WTC11 (cell line): Measurements from ENCODE around the gene B9D2. TPM values are rescaled to one million over a fixed set of nuclear protein-coding genes. Genes with fewer than 3 reads are reported as not detected.

ENCODE experiments used
- ATAC-seq: fragments of 200-7000 bp; cut with Tn5 transposase; 2 replicates; pipeline ENCODE4 v1.10.0; 2021; ENCODE audit warnings: mild to moderate bottlenecking, moderate library complexity
- CTCF ChIA-PET: fragments of 300-600 bp; sonication (Branson Sonifier 250); formaldehyde crosslinking; loops from one replicate; lab custom pipeline; 2021; ENCODE audit warnings: antibody characterized with exemption; lab: Charles Lee
- POLR2A ChIA-PET: fragments of 350-600 bp; sonication (Branson Sonifier 250); formaldehyde crosslinking; loops from one replicate; lab custom pipeline; 2021; ENCODE audit warnings: antibody characterized with exemption; lab: Charles Lee
- DNase-seq: peaks from one replicate; pipeline ENCODE4 v3.0.0; 2021; ENCODE audit warnings: low spot score
- H3K27ac Mint-ChIP-seq: 2 replicates; pipeline ENCODE4 v1.8.0; 2021; ENCODE audit warnings: mixed read lengths
- H3K27me3 Mint-ChIP-seq: 2 replicates; pipeline ENCODE4 v1.8.0; 2021; ENCODE audit warnings: low read depth, mild to moderate bottlenecking, moderate library complexity, mixed read lengths
- H3K36me3 Mint-ChIP-seq: 2 replicates; pipeline ENCODE4 v1.8.0; 2021; ENCODE audit warnings: mixed read lengths
- H3K4me1 Mint-ChIP-seq: 2 replicates; pipeline ENCODE4 v1.8.0; 2022; ENCODE audit warnings: mixed read lengths
- H3K4me3 Mint-ChIP-seq: 2 replicates; pipeline ENCODE4 v1.8.0; 2021; ENCODE audit warnings: mild to moderate bottlenecking, moderate library complexity, mixed read lengths
- H3K9me3 Mint-ChIP-seq: 2 replicates; pipeline ENCODE4 v1.8.0; 2021; ENCODE audit warnings: mixed read lengths
- CREB1 ChIP-seq: sonication (generic); formaldehyde crosslinking; IDR thresholded peaks from 2 replicates; pipeline ENCODE4 v1.8.0; 2023; ENCODE audit warnings: mild to moderate bottlenecking, missing genetic modification reagents
- ETV6 ChIP-seq: sonication (generic); formaldehyde crosslinking; IDR thresholded peaks from 2 replicates; pipeline ENCODE4 v1.8.1; 2022; ENCODE audit warnings: mild to moderate bottlenecking, missing genetic modification reagents
- FOXK1 ChIP-seq: sonication (generic); formaldehyde crosslinking; IDR thresholded peaks from 2 replicates; pipeline ENCODE4 v1.8.0; 2022; ENCODE audit warnings: mild to moderate bottlenecking, moderate library complexity, missing genetic modification reagents
- FOXP1 ChIP-seq: sonication (generic); formaldehyde crosslinking; IDR thresholded peaks from 2 replicates; pipeline ENCODE4 v1.8.0; 2022; ENCODE audit warnings: missing genetic modification reagents, mild to moderate bottlenecking, moderate library complexity, borderline replicate concordance
- GABPB1 ChIP-seq: sonication (generic); formaldehyde crosslinking; IDR thresholded peaks from 2 replicates; pipeline ENCODE4 v1.8.1; 2023; ENCODE audit warnings: mild to moderate bottlenecking, missing genetic modification reagents
- IRF2 ChIP-seq: sonication (generic); formaldehyde crosslinking; IDR thresholded peaks from 2 replicates; pipeline ENCODE4 v1.8.0; 2022; ENCODE audit warnings: low read depth, missing genetic modification reagents, borderline replicate concordance
- NFATC4 ChIP-seq: fragments of 250-450 bp; sonication (Bioruptor Pico); IDR thresholded peaks from 2 replicates; pipeline ENCODE4 v1.9.0; 2021; ENCODE audit warnings: mild to moderate bottlenecking
- SP1 ChIP-seq: sonication (generic); formaldehyde crosslinking; conservative IDR thresholded peaks from 2 replicates; pipeline ENCODE4 v1.8.1; 2022; ENCODE audit warnings: missing genetic modification reagents
- TCF7 ChIP-seq: sonication (generic); formaldehyde crosslinking; IDR thresholded peaks from 2 replicates; pipeline ENCODE4 v1.8.0; 2022; ENCODE audit warnings: mild to moderate bottlenecking, low read depth, missing genetic modification reagents, moderate library complexity
- ZBTB21 ChIP-seq: sonication (generic); formaldehyde crosslinking; IDR thresholded peaks from 2 replicates; pipeline ENCODE4 v1.8.1; 2023; ENCODE audit warnings: mild to moderate bottlenecking, missing genetic modification reagents, borderline replicate concordance
- total RNA-seq: library from RNA; stranded (reverse); gene quantifications from 3 replicates; pipeline ENCODE4 v1.2.3, GENCODE V29; 2021
- TF ChIP-seq, protein P1 (sequence below): fragments of 250-450 bp; sonication (Bioruptor Pico); IDR thresholded peaks from 2 replicates; pipeline ENCODE4 v1.9.0; 2021; ENCODE audit warnings: mild to moderate bottlenecking
- TF ChIP-seq, protein P2 (sequence below): sonication (generic); formaldehyde crosslinking; IDR thresholded peaks from 2 replicates; pipeline ENCODE4 v1.8.0; 2022; ENCODE audit warnings: mild to moderate bottlenecking, missing genetic modification reagents
- TF ChIP-seq, protein P3 (sequence below): fragments of 250-450 bp; sonication (Bioruptor Pico); IDR thresholded peaks from 2 replicates; pipeline ENCODE4 v1.9.0; 2021; ENCODE audit warnings: mild to moderate bottlenecking, borderline replicate concordance
- TF ChIP-seq, protein P4 (sequence below): sonication (generic); formaldehyde crosslinking; IDR thresholded peaks from 2 replicates; pipeline ENCODE4 v1.8.0; 2023; ENCODE audit warnings: missing genetic modification reagents, mild to moderate bottlenecking, borderline replicate concordance
- TF ChIP-seq, protein P5 (sequence below): sonication (generic); formaldehyde crosslinking; IDR thresholded peaks from 2 replicates; pipeline ENCODE4 v1.8.1; 2023; ENCODE audit warnings: mild to moderate bottlenecking, missing genetic modification reagents, moderate library complexity
- TF ChIP-seq, protein P6 (sequence below): sonication (generic); formaldehyde crosslinking; IDR thresholded peaks from 2 replicates; pipeline ENCODE4 v1.8.1; 2023; ENCODE audit warnings: mild to moderate bottlenecking, missing genetic modification reagents, borderline replicate concordance

The B9D2 gene
- total RNA-seq, 1 experiment from 2014 or later = 4.7 TPM

DNA sequence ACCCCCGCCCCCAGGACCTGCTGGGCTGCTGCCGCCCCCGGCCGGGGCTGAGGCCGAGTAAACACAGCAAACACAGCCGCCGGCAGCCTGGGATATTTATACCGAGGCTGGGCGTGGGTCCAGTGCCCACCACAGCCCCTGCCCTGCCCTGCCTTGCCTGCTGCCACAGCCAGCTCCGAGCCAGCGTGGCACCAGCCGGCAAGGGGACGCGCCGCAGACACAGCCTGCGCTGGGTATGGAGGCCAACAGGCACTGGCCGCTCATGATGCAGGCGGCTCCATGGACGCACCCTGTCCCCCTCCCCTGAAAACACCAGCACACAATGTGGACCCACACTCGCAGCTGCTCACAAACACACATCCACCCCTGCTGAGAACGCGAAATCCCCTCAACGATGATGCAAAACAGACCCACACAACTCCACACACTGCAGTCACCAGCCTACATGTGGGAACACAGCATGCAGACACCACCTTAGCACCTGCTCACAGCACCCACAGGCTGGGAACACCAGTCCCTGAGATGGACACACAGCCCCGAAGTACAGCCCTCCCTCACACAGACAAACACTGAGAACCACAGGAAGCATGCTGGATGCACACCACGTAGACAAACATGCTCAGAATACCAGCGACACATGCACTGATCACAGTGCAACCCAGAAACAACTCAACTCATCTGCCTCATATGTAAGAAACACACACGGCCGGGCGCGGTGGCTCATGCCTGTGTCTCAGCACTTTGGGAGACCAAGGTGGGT lies 37.8 kb downstream of the B9D2 start:
- TF ChIP-seq FOXP1 (CRISPR knock-in tag) (peak; percentile 68; the same call in 1 of the 2 replicates), FOXK1 (CRISPR knock-in tag) (peak; percentile 72; the same call in 1 of the 2 replicates), CREB1 (CRISPR knock-in tag) (no peak), ETV6 (CRISPR knock-in tag) (peak; percentile 45; the same call in 1 of the 2 replicates), IRF2 (CRISPR knock-in tag) (no peak), SP1 (CRISPR knock-in tag) (0 out of 2 replicates have a peak, but pooled peaks have one; percentile 8), NFATC4 (CRISPR knock-in tag) (0 out of 2 replicates have a peak, but pooled peaks have one; percentile 32), GABPB1 (0 out of 2 replicates have a peak, but pooled peaks have one; percentile 19)
- TF ChIP-seq, protein P1, sequence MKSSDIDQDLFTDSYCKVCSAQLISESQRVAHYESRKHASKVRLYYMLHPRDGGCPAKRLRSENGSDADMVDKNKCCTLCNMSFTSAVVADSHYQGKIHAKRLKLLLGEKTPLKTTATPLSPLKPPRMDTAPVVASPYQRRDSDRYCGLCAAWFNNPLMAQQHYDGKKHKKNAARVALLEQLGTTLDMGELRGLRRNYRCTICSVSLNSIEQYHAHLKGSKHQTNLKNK = no peak
- TF ChIP-seq, protein P2, sequence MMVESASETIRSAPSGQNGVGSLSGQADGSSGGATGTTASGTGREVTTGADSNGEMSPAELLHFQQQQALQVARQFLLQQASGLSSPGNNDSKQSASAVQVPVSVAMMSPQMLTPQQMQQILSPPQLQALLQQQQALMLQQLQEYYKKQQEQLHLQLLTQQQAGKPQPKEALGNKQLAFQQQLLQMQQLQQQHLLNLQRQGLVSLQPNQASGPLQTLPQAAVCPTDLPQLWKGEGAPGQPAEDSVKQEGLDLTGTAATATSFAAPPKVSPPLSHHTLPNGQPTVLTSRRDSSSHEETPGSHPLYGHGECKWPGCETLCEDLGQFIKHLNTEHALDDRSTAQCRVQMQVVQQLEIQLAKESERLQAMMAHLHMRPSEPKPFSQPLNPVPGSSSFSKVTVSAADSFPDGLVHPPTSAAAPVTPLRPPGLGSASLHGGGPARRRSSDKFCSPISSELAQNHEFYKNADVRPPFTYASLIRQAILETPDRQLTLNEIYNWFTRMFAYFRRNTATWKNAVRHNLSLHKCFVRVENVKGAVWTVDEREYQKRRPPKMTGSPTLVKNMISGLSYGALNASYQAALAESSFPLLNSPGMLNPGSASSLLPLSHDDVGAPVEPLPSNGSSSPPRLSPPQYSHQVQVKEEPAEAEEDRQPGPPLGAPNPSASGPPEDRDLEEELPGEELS (CRISPR knock-in tag) = peak; percentile 53; the same call in 1 of the 2 replicates
- TF ChIP-seq, protein P3, sequence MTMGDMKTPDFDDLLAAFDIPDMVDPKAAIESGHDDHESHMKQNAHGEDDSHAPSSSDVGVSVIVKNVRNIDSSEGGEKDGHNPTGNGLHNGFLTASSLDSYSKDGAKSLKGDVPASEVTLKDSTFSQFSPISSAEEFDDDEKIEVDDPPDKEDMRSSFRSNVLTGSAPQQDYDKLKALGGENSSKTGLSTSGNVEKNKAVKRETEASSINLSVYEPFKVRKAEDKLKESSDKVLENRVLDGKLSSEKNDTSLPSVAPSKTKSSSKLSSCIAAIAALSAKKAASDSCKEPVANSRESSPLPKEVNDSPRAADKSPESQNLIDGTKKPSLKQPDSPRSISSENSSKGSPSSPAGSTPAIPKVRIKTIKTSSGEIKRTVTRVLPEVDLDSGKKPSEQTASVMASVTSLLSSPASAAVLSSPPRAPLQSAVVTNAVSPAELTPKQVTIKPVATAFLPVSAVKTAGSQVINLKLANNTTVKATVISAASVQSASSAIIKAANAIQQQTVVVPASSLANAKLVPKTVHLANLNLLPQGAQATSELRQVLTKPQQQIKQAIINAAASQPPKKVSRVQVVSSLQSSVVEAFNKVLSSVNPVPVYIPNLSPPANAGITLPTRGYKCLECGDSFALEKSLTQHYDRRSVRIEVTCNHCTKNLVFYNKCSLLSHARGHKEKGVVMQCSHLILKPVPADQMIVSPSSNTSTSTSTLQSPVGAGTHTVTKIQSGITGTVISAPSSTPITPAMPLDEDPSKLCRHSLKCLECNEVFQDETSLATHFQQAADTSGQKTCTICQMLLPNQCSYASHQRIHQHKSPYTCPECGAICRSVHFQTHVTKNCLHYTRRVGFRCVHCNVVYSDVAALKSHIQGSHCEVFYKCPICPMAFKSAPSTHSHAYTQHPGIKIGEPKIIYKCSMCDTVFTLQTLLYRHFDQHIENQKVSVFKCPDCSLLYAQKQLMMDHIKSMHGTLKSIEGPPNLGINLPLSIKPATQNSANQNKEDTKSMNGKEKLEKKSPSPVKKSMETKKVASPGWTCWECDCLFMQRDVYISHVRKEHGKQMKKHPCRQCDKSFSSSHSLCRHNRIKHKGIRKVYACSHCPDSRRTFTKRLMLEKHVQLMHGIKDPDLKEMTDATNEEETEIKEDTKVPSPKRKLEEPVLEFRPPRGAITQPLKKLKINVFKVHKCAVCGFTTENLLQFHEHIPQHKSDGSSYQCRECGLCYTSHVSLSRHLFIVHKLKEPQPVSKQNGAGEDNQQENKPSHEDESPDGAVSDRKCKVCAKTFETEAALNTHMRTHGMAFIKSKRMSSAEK (CRISPR knock-in tag) = no peak
- H3K36me3 Mint-ChIP-seq = no peaks in the 10 kb centered on the region; the same call in 1 of the 2 replicates
- CTCF ChIA-PET = interaction anchor here (0.6 to 4.8 kb wide), 4 partner anchors 15 to 232 kb away, joined by 3 to 44 read pairs (median 5); partner anchors contain the start of gene TGFB1
- no peaks in the 10 kb centered on the region for H3K9me3 Mint-ChIP-seq
- DNase-seq (no peak), ATAC-seq (no peak)
- H3K27ac Mint-ChIP-seq = peak overlapping the region; percentile 64
- POLR2A ChIA-PET = interaction anchor here (0.8 kb wide), 1 partner anchor 46 kb away, joined by 3 read pairs; no protein-coding TSS in a partner anchor
- H3K4me1 Mint-ChIP-seq = peaks cover 54% of the 10 kb centered on the region
- H3K27me3 Mint-ChIP-seq = peaks cover under 1% of the 10 kb centered on the region
- H3K4me3 Mint-ChIP-seq = peak overlapping the region; percentile 64

DNA sequence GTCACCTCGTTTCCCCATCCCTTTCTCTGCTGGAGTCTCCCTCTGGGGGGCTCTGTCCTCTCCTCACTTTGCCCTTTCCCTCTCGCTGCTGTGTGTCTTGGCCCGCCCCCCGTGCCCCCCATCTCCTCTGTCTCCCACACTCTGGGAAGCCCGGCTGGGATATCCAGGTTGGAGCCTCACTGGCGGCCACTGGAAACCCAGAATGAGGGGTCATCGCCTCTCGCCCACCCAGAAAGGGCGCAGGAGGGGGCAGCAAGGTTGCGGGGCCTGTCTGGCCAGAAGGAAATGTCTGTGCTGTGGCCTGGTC lies 38.4 kb downstream of the B9D2 start:
- Mint-ChIP-seq H3K9me3 (no peaks in the 10 kb centered on the region), H3K4me3 (peak overlapping the region; percentile 80), H3K27ac (peak overlapping the region; percentile 80; the same call in 1 of the 2 replicates), H3K36me3 (no peaks in the 10 kb centered on the region; the same call in 1 of the 2 replicates), H3K4me1 (peaks cover 56% of the 10 kb centered on the region), H3K27me3 (no peaks in the 10 kb centered on the region; the same call in 1 of the 2 replicates)
- POLR2A ChIA-PET = interaction anchor here (0.6 to 0.7 kb wide), 2 partner anchors 540 to 548 kb away, joined by 3 to 6 read pairs; partner anchors contain the start of gene RAB4B
- no peak for TF ChIP-seq TCF7 (CRISPR knock-in tag)
- TF ChIP-seq, protein P4, sequence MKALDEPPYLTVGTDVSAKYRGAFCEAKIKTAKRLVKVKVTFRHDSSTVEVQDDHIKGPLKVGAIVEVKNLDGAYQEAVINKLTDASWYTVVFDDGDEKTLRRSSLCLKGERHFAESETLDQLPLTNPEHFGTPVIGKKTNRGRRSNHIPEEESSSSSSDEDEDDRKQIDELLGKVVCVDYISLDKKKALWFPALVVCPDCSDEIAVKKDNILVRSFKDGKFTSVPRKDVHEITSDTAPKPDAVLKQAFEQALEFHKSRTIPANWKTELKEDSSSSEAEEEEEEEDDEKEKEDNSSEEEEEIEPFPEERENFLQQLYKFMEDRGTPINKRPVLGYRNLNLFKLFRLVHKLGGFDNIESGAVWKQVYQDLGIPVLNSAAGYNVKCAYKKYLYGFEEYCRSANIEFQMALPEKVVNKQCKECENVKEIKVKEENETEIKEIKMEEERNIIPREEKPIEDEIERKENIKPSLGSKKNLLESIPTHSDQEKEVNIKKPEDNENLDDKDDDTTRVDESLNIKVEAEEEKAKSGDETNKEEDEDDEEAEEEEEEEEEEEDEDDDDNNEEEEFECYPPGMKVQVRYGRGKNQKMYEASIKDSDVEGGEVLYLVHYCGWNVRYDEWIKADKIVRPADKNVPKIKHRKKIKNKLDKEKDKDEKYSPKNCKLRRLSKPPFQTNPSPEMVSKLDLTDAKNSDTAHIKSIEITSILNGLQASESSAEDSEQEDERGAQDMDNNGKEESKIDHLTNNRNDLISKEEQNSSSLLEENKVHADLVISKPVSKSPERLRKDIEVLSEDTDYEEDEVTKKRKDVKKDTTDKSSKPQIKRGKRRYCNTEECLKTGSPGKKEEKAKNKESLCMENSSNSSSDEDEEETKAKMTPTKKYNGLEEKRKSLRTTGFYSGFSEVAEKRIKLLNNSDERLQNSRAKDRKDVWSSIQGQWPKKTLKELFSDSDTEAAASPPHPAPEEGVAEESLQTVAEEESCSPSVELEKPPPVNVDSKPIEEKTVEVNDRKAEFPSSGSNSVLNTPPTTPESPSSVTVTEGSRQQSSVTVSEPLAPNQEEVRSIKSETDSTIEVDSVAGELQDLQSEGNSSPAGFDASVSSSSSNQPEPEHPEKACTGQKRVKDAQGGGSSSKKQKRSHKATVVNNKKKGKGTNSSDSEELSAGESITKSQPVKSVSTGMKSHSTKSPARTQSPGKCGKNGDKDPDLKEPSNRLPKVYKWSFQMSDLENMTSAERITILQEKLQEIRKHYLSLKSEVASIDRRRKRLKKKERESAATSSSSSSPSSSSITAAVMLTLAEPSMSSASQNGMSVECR = no peak
- TF ChIP-seq, protein P5, sequence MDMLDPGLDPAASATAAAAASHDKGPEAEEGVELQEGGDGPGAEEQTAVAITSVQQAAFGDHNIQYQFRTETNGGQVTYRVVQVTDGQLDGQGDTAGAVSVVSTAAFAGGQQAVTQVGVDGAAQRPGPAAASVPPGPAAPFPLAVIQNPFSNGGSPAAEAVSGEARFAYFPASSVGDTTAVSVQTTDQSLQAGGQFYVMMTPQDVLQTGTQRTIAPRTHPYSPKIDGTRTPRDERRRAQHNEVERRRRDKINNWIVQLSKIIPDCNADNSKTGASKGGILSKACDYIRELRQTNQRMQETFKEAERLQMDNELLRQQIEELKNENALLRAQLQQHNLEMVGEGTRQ (CRISPR knock-in tag) = no peak
- TF ChIP-seq CREB1 (CRISPR knock-in tag) = no peak
- TF ChIP-seq NFATC4 (CRISPR knock-in tag) = no peak
- TF ChIP-seq, protein P6, sequence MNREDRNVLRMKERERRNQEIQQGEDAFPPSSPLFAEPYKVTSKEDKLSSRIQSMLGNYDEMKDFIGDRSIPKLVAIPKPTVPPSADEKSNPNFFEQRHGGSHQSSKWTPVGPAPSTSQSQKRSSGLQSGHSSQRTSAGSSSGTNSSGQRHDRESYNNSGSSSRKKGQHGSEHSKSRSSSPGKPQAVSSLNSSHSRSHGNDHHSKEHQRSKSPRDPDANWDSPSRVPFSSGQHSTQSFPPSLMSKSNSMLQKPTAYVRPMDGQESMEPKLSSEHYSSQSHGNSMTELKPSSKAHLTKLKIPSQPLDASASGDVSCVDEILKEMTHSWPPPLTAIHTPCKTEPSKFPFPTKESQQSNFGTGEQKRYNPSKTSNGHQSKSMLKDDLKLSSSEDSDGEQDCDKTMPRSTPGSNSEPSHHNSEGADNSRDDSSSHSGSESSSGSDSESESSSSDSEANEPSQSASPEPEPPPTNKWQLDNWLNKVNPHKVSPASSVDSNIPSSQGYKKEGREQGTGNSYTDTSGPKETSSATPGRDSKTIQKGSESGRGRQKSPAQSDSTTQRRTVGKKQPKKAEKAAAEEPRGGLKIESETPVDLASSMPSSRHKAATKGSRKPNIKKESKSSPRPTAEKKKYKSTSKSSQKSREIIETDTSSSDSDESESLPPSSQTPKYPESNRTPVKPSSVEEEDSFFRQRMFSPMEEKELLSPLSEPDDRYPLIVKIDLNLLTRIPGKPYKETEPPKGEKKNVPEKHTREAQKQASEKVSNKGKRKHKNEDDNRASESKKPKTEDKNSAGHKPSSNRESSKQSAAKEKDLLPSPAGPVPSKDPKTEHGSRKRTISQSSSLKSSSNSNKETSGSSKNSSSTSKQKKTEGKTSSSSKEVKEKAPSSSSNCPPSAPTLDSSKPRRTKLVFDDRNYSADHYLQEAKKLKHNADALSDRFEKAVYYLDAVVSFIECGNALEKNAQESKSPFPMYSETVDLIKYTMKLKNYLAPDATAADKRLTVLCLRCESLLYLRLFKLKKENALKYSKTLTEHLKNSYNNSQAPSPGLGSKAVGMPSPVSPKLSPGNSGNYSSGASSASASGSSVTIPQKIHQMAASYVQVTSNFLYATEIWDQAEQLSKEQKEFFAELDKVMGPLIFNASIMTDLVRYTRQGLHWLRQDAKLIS (CRISPR knock-in tag) = no peak
- no peak for TF ChIP-seq ZBTB21 (CRISPR knock-in tag)
- ATAC-seq = no peak
- no peak for DNase-seq
- CTCF ChIA-PET = interaction anchor here (0.6 to 4.8 kb wide), 8 partner anchors 10 to 519 kb away, joined by 3 to 44 read pairs (median 4); partner anchors contain the start of gene TGFB1
